CD4-positive, alpha-beta T cell (primary cell): ENCODE measurements around the gene ANKS3. TPM values are rescaled to one million over a fixed set of nuclear protein-coding genes. Genes with fewer than 3 reads are reported as not detected.

Experiments used
- ATAC-seq: fragments of 200-7000 bp; cut with Tn5 transposase; one replicate; pipeline ENCODE4 v1.10.0; 2022; ENCODE audit warnings: mild to moderate bottlenecking; ENCODE audit not compliant: poor library complexity
- CTCF ChIA-PET: fragments of 350-600 bp; sonication (Branson Sonifier 250); formaldehyde crosslinking; loops from one replicate; lab custom pipeline; 2021; ENCODE audit warnings: antibody characterized with exemption, inconsistent platforms; lab: Charles Lee
- POLR2A ChIA-PET: fragments of 350-600 bp; sonication (Branson Sonifier 250); formaldehyde crosslinking; loops from one replicate; lab custom pipeline; 2021; ENCODE audit warnings: antibody characterized with exemption, inconsistent platforms; lab: Charles Lee
- DNase-seq, 14 experiments: peaks; one replicate each; pipeline ENCODE4 v3.0.0-alpha.2; 2013 to 2020; ENCODE audit warnings: mixed read lengths in 2 of 14
- H3K27ac ChIP-seq, 2 donors: one replicate each; pipeline versions ENCODE4 v1.5.1 to v1.7.0; 2013; ENCODE audit warnings: low read length in 2 of 2, low read depth in 1 of 2, mild to moderate bottlenecking in 1 of 2
- H3K27me3 ChIP-seq, 2 experiments: 1 replicate in 1 of 2; 2 replicates in 1 of 2; pipeline versions ENCODE4 v1.6.1 to v1.7.0; 2013; ENCODE audit warnings: low read length in 2 of 2, control low read depth in 1 of 2, mild to moderate bottlenecking in 1 of 2, moderate library complexity in 1 of 2; ENCODE audit not compliant: insufficient read depth in 2 of 2, control insufficient read depth in 1 of 2
- H3K36me3 ChIP-seq: one replicate; pipeline ENCODE4 v1.6.1; 2013; ENCODE audit warnings: low read length, control low read depth; ENCODE audit not compliant: insufficient read depth
- H3K4me1 ChIP-seq: one replicate; pipeline ENCODE4 v1.6.1; 2013; ENCODE audit warnings: low read length, control low read depth; ENCODE audit not compliant: insufficient read depth
- H3K4me3 ChIP-seq: one replicate; pipeline ENCODE4 v1.5.1; 2013; ENCODE audit warnings: mild to moderate bottlenecking, low read length, moderate library complexity
- H3K9me3 ChIP-seq, 2 experiments: 1 replicate in 1 of 2; 2 replicates in 1 of 2; pipeline versions ENCODE4 v1.6.1 to v1.7.0; 2013; ENCODE audit warnings: low read length in 2 of 2, mild to moderate bottlenecking in 2 of 2, control low read depth in 1 of 2, moderate library complexity in 1 of 2; ENCODE audit not compliant: control insufficient read depth in 1 of 2, insufficient read depth in 1 of 2
- H3K27ac Mint-ChIP-seq: one replicate; pipeline ENCODE4 v1.8.0; 2020; ENCODE audit warnings: mixed read lengths
- H3K27me3 Mint-ChIP-seq: one replicate; pipeline ENCODE4 v1.8.0; 2021; ENCODE audit warnings: mixed read lengths
- H3K36me3 Mint-ChIP-seq: one replicate; pipeline ENCODE4 v1.8.0; 2021; ENCODE audit warnings: low read depth, mixed read lengths
- H3K4me1 Mint-ChIP-seq: one replicate; pipeline ENCODE4 v1.8.0; 2021; ENCODE audit warnings: low read depth, mixed read lengths
- H3K4me3 Mint-ChIP-seq: one replicate; pipeline ENCODE4 v1.8.0; 2020; ENCODE audit warnings: mild to moderate bottlenecking, mixed read lengths
- H3K9me3 Mint-ChIP-seq: one replicate; pipeline ENCODE4 v1.8.0; 2020; ENCODE audit warnings: mixed read lengths
- intact Hi-C, 2 experiments: fragments of 100-400 bp; cut with DNase I in 1 of 2; cut with micrococcal nuclease in 1 of 2; formaldehyde crosslinking; loops; one replicate each; pipeline versions ENCODE4 v1.15.1 to v1.9.0; 2023 to 2025; cut with DNase I, micrococcal nuclease
- total RNA-seq, 174 experiments: library from RNA in 2 of 174; stranded (reverse) in 2 of 174; gene quantifications; one replicate each; pipeline ENCODE4 v1.2.3 and lab custom pipeline; 2021 to 2026
- TF ChIP-seq, protein P1 (sequence below): fragments of 200-600 bp; IDR thresholded peaks from one replicate; pipeline ENCODE4 v1.8.0; 2022; ENCODE audit warnings: antibody characterized with exemption, mild to moderate bottlenecking

The ANKS3 gene
- total RNA-seq, 2 experiments from 2014 or later: 13.5 TPM

DNA sequence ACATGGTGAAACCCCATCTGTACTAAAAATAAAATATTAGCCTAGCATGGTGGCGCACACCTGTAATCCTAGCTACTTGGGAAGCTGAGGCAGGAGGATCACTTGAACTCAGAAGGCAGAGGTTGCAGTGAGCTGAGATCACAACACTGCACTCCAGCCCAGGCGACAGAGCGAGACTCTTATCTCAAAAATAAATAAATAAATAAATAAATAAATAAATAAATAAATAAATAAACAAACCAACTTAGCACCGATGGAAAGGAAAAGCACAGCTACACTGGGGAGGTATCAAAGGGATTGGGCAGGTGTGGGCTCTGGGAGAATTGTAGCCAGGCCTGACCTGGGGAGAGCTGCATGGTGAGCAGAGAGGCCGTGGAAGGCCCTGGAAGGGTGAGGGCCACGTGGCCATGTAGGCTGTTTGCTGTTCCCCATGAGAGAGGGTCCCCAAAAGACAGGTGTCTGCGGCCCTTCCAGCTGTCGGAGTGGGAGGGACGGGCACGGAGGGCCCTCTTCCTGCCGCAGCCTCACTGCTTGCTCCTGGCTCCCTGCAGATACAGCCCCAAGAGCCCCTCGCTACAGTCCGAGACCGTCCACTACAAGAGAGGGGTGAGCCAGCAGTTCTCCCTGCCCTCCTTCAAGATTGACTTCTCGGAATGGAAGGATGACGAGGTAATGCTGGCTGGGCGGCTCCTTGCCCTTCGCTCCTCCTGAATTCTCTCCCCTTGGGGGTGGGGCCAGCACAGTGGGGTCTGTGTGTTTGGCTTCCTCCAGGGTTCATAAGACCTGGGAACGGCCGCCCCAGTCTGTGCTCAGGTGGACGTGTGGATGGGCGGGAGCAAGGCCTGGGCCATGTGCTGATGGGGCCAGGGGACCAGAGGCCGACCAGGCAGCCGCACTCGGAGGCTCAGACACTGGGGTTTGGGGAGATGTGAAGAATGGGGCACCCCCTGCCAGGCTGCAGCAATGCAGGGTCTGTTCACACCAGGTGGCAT is 77.1 kb downstream of the ANKS3 start:
- Histone ChIP-seq H3K9me3 (no peaks in the 10 kb centered on the region), H3K4me3 (no peak overlapping the region), H3K4me1 (peaks cover 36% of the 10 kb centered on the region), H3K36me3 (peaks cover 54% of the 10 kb centered on the region), H3K27me3 (no peaks in the 10 kb centered on the region), H3K27ac (no peak overlapping the region)
- POLR2A ChIA-PET: no interaction called here
- DNase-seq (peak in 1 of 14 experiments; percentile 17), ATAC-seq (no peak)
- no peak overlapping the region for H3K27ac Mint-ChIP-seq
- peaks cover 35% of the 10 kb centered on the region for H3K36me3 Mint-ChIP-seq
- H3K27me3 Mint-ChIP-seq: no peaks in the 10 kb centered on the region
- no peaks in the 10 kb centered on the region for H3K9me3 Mint-ChIP-seq
- no peak overlapping the region for H3K4me3 Mint-ChIP-seq
- intact Hi-C loops: no loop called here
- TF ChIP-seq, protein P1, sequence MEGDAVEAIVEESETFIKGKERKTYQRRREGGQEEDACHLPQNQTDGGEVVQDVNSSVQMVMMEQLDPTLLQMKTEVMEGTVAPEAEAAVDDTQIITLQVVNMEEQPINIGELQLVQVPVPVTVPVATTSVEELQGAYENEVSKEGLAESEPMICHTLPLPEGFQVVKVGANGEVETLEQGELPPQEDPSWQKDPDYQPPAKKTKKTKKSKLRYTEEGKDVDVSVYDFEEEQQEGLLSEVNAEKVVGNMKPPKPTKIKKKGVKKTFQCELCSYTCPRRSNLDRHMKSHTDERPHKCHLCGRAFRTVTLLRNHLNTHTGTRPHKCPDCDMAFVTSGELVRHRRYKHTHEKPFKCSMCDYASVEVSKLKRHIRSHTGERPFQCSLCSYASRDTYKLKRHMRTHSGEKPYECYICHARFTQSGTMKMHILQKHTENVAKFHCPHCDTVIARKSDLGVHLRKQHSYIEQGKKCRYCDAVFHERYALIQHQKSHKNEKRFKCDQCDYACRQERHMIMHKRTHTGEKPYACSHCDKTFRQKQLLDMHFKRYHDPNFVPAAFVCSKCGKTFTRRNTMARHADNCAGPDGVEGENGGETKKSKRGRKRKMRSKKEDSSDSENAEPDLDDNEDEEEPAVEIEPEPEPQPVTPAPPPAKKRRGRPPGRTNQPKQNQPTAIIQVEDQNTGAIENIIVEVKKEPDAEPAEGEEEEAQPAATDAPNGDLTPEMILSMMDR: no peak
- peaks cover 34% of the 10 kb centered on the region for H3K4me1 Mint-ChIP-seq
- CTCF ChIA-PET: interaction anchor here (1.7 kb wide), 1 partner anchor 33 kb away, joined by 7 read pairs; the partner anchor contains the start of gene MGRN1

DNA sequence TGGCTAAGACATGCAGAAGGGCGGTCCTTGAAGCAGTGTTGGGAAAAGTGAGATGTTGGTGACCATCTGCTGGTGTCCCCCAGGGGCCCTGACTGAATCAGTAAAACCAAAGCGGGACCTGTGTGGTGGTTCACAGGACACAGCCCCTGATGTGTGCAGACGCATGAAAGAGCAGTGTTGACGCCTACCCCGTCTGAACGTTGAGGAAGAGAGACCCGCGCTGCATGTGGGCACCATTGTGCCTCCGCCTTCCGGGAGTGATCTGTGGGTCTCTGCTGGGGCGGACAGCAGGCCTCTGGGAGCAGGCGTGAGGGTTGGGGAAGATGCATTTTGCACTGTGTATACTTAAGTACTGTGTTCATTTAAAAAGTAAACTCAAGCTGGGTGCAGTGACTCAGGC is 77.8 kb downstream of the ANKS3 start:
- intact Hi-C loops: no loop called here
- Mint-ChIP-seq H3K27me3 (no peaks in the 10 kb centered on the region), H3K4me3 (no peak overlapping the region), H3K4me1 (peaks cover 28% of the 10 kb centered on the region), H3K9me3 (no peaks in the 10 kb centered on the region), H3K27ac (no peak overlapping the region), H3K36me3 (peaks cover 42% of the 10 kb centered on the region)
- peaks cover 30% of the 10 kb centered on the region for H3K4me1 ChIP-seq
- DNase-seq: no peak
- H3K4me3 ChIP-seq: no peak overlapping the region
- TF ChIP-seq, protein P1: no peak
- no peak for ATAC-seq
- POLR2A ChIA-PET: no interaction called here
- CTCF ChIA-PET: interaction anchor here (1.7 kb wide), 1 partner anchor 32 kb away, joined by 7 read pairs; the partner anchor contains the start of gene MGRN1
- H3K27me3 ChIP-seq: no peaks in the 10 kb centered on the region
- H3K36me3 ChIP-seq: peaks cover 62% of the 10 kb centered on the region
- no peak overlapping the region for H3K27ac ChIP-seq
- H3K9me3 ChIP-seq: no peaks in the 10 kb centered on the region

DNA sequence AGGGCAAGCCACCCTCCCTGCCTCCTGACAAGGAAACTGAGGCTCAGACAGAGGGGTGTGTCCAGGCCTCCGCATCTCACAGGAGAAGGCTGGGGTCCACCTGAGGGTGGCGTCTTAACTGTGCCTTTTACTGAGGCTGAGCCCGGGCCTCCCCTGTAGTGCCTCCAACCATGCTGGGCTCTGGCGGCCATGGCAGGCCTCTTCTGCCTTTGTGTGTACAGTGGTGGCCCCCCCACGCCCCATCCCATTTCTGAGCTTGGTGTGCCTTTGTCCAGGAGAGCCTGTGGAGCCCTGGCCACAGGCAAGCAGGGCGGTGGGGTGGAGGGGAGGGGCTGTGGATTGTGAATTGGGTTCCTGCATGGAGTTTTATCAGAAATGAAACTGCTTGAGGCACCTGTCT is 78.3 kb downstream of the ANKS3 start:
- H3K4me3 ChIP-seq: no peak overlapping the region
- Mint-ChIP-seq H3K4me1 (peaks cover 24% of the 10 kb centered on the region), H3K27me3 (no peaks in the 10 kb centered on the region), H3K27ac (no peak overlapping the region), H3K4me3 (no peak overlapping the region), H3K36me3 (peaks cover 45% of the 10 kb centered on the region), H3K9me3 (no peaks in the 10 kb centered on the region)
- ChIA-PET POLR2A (no interaction called here), CTCF (interaction anchor here (1.7 kb wide), 1 partner anchor 32 kb away, joined by 7 read pairs; the partner anchor contains the start of gene MGRN1)
- H3K27me3 ChIP-seq: no peaks in the 10 kb centered on the region
- H3K9me3 ChIP-seq: no peaks in the 10 kb centered on the region
- H3K27ac ChIP-seq: no peak overlapping the region
- TF ChIP-seq, protein P1: no peak
- intact Hi-C loops: no loop called here
- DNase-seq: no peak
- peaks cover 66% of the 10 kb centered on the region for H3K36me3 ChIP-seq
- no peak for ATAC-seq
- H3K4me1 ChIP-seq: peaks cover 30% of the 10 kb centered on the region
